Measurements from ENCODE around the gene LARGE2. TPM values are rescaled to one million over a fixed set of nuclear protein-coding genes. Genes with fewer than 3 reads are reported as not detected.

Gene LARGE2
- total and polyA plus RNA-seq, 10 of the 15 experiments (the other 5 are each of a cell fraction or from before 2014, with no cell fraction given): 0.03 to 0.41 (median 0.19) TPM; not detected in 6

GRCh38 chr11:45877221-45877620 lies 45.2 kb upstream of the LARGE2 start:
- H2AFZ ChIP-seq (ENCODE audit: control insufficient read depth, low read depth, low read length): no peak overlapping the region
- no peaks in the 10 kb centered on the region for H3K4me1 ChIP-seq (ENCODE audit: control insufficient read depth, insufficient read depth, low read length)
- WGBS (ENCODE audit: insufficient coverage, insufficient replicate concordance, low lambda C conversion rate, missing lambda C conversion rate): 96% methylated on average over 8 of the region's 8 CpGs
- in situ Hi-C loops (cut with MboI): no loop called here
- intact Hi-C loops (cut with micrococcal nuclease; ENCODE audit: unreplicated experiment): no loop called here
- FAIRE-seq (no peak), ATAC-seq (no peak), DNase-seq (ENCODE audit: low read depth, low spot score) (no peak)
- ChIA-PET CTCF (interaction anchor here (0.9 to 1.6 kb wide), 2 partner anchors 35 to 88 kb away, joined by 3 read pairs; no protein-coding TSS in a partner anchor), RAD21 (ENCODE audit: unreplicated experiment) (no interaction called here), POLR2A (no interaction called here), SMC1A (ENCODE audit: uncharacterized antibody, unreplicated experiment) (interaction anchor here (1.1 to 1.4 kb wide), 2 partner anchors 14 to 22 kb away, joined by 3 to 4 read pairs; no protein-coding TSS in a partner anchor)
- no peaks in the 10 kb centered on the region for H3K9me3 ChIP-seq (replicated peaks; ENCODE audit: control insufficient read depth, insufficient read depth, low read length)
- BruUV-seq (replicated peaks): no TSS peak
- H3K79me2 ChIP-seq (ENCODE audit: control insufficient read depth, insufficient read depth, low read length): no peaks in the 10 kb centered on the region
- H3K27ac ChIP-seq (ENCODE audit: control insufficient read depth, insufficient read depth): no peak overlapping the region
- TF ChIP-seq RAD21 (IDR thresholded peaks at IDR 0.05; ENCODE audit: insufficient read depth, low read depth, low read length): no peak
- no peak for TF ChIP-seq TCF3 (IDR thresholded peaks at IDR 0.05; ENCODE audit: borderline replicate concordance, insufficient read depth, low read depth, low read length)
- TF ChIP-seq NRF1 (conservative IDR thresholded peaks at IDR 0.05; ENCODE audit: low read depth, low read length): no peak
- no peak for TF ChIP-seq IRF5 (IDR thresholded peaks at IDR 0.05; ENCODE audit: borderline replicate concordance)
- no peak for TF ChIP-seq PML (IDR thresholded peaks at IDR 0.05; ENCODE audit: low read length)
- TF ChIP-seq ZNF207 (IDR thresholded peaks at IDR 0.05; ENCODE audit: borderline replicate concordance): no peak
- TF ChIP-seq ZZZ3 (IDR thresholded peaks at IDR 0.05; ENCODE audit: control insufficient read depth, insufficient read length, low read depth): no peak
- no peak for TF ChIP-seq TBL1XR1 (IDR thresholded peaks at IDR 0.05; ENCODE audit: low read depth, low read length)
- no peak for TF ChIP-seq RFX5 (IDR thresholded peaks at IDR 0.05; ENCODE audit: low read depth, low read length)
- TF ChIP-seq USF1 (IDR thresholded peaks at IDR 0.05; ENCODE audit: borderline replicate concordance, extremely low read length, insufficient read depth, low read depth, low read length): no peak
- TF ChIP-seq CEBPB (IDR thresholded peaks at IDR 0.05; ENCODE audit: borderline replicate concordance in 1 of 2, low read depth in 2 of 2, low read length in 2 of 2): no peak
- TF ChIP-seq BMI1 (IDR thresholded peaks at IDR 0.05; ENCODE audit: borderline replicate concordance): no peak
- no peak for TF ChIP-seq NFYA (IDR thresholded peaks at IDR 0.05; ENCODE audit: borderline replicate concordance, low read depth, low read length)
- no peak for TF ChIP-seq IKZF1 (conservative IDR thresholded peaks at IDR 0.05)
- TF ChIP-seq RB1 (IDR thresholded peaks at IDR 0.05; ENCODE audit: borderline replicate concordance): no peak
- TF ChIP-seq GATAD2B (conservative IDR thresholded peaks at IDR 0.05; ENCODE audit: low read depth): no peak
- TF ChIP-seq ZNF592 (IDR thresholded peaks at IDR 0.05): no peak
- no peak overlapping the region for H3K9ac ChIP-seq (ENCODE audit: control insufficient read depth, insufficient read depth, low read length)
- no peaks in the 10 kb centered on the region for H3K27me3 ChIP-seq (replicated peaks in 1 of 2; ENCODE audit: control insufficient read depth in 2 of 2, insufficient read depth in 2 of 2, low read length in 1 of 2)
- no peak overlapping the region for H3K4me2 ChIP-seq (ENCODE audit: control insufficient read depth, insufficient read depth)
- peaks cover under 1 to 16% of the 10 kb centered on the region in 2 experiments for H3K36me3 ChIP-seq (ENCODE audit: control insufficient read depth in 2 of 2, insufficient read depth in 2 of 2, low read length in 1 of 2)
- no peak overlapping the region for H3K4me3 ChIP-seq
- no peaks in the 10 kb centered on the region for H4K20me1 ChIP-seq (ENCODE audit: control insufficient read depth, insufficient read depth)

Measured in GM12878 (cell line).